ENCODE results near the gene TSLP. TPM values are rescaled to one million over a fixed set of nuclear protein-coding genes. Genes with fewer than 3 reads are reported as not detected.

The TSLP gene
- total and polyA plus RNA-seq, 2 donors (not counting 3 experiments of a cell fraction or from before 2014, with no cell fraction given) = not detected

- intact Hi-C loops (cut with micrococcal nuclease) (no loop called here), dilution Hi-C loops (cut with MboI; ENCODE audit: extremely low pct_ligation_motif_present, low sequenced_read_pairs) (no loop called here)
- H3K79me2 ChIP-seq (ENCODE audit: control insufficient read depth, insufficient read depth, low read length) = no peaks in the 10 kb centered on the region
- H2AFZ ChIP-seq (ENCODE audit: low read depth, low read length) = no peak overlapping the region
- H3K27ac ChIP-seq (ENCODE audit: insufficient read depth, low read depth, low read length) = no peak overlapping the region
- no peaks in the 10 kb centered on the region for H3K27me3 ChIP-seq (ENCODE audit: control insufficient read depth in 2 of 2, insufficient read depth in 2 of 2, low read length in 2 of 2)
- FAIRE-seq (no peak), DNase-seq (ENCODE audit: low read depth, low spot score) (no peak)
- no peaks in the 10 kb centered on the region for H4K20me1 ChIP-seq (replicated peaks; ENCODE audit: control insufficient read depth, extremely low read depth, insufficient read depth, low read length)
- TF ChIP-seq CTCF (IDR thresholded peaks at IDR 0.05; ENCODE audit: extremely low read depth in 1 of 2, insufficient read depth in 1 of 2, low read depth in 1 of 2, low read length in 2 of 2) (no peak), MYC (IDR thresholded peaks at IDR 0.05; ENCODE audit: low read depth, low read length) (no peak), POLR2A (IDR thresholded peaks at IDR 0.05; ENCODE audit: low read depth, low read length) (no peak), GATA2 (IDR thresholded peaks at IDR 0.05; ENCODE audit: insufficient read depth, insufficient read length, low read depth, low read length) (no peak), MAX (IDR thresholded peaks at IDR 0.05; ENCODE audit: insufficient read depth, insufficient read length) (no peak), JUN (IDR thresholded peaks at IDR 0.05; ENCODE audit: borderline replicate concordance, insufficient read depth, insufficient read length, low read depth) (no peak), EZH2 (IDR thresholded peaks at IDR 0.05; ENCODE audit: borderline replicate concordance, low read depth, low read length, severe bottlenecking) (no peak)
- no peaks in the 10 kb centered on the region for H3K9me1 ChIP-seq (replicated peaks; ENCODE audit: control insufficient read depth, extremely low read depth, insufficient read depth, low read length)
- no peaks in the 10 kb centered on the region for H3K9me3 ChIP-seq (replicated peaks; ENCODE audit: control insufficient read depth, insufficient read depth, low read length)
- no TSS peak for BruUV-seq (replicated peaks)
- ChIA-PET POLR2A (interaction anchor here (0.7 kb wide), 1 partner anchor 11 kb away, joined by 3 read pairs; no protein-coding TSS in a partner anchor), CTCF (no interaction called here)
- no peaks in the 10 kb centered on the region for H3K4me1 ChIP-seq (ENCODE audit: control insufficient read depth, extremely low read depth, insufficient read depth, low read length)
- H3K36me3 ChIP-seq (ENCODE audit: control insufficient read depth in 2 of 2, extremely low read depth in 1 of 2, insufficient read depth in 2 of 2, low read length in 2 of 2) = peaks cover 4 to 17% of the 10 kb centered on the region in 2 experiments
- H3K4me2 ChIP-seq (ENCODE audit: insufficient read depth, low read length) = no peak overlapping the region
- no peak overlapping the region for H3K4me3 ChIP-seq (replicated peaks in 1 of 3; ENCODE audit: insufficient read depth in 1 of 3, low read depth in 1 of 3, low read length in 3 of 3)
- H3K9ac ChIP-seq (replicated peaks; ENCODE audit: extremely low read depth, insufficient read depth, low read length) = no peak overlapping the region
Observed at GRCh38 chr5:111111956-111112355, 40.4 kb downstream of the TSLP start.
